NOMO-1 treated with dmso at 0.1 percent for 144 hours (cell line): ENCODE data around the gene SLC29A2.
"Not testable (repeated sequence)": the region's sequence is repeated elsewhere in the genome, so short reads cannot be mapped to it uniquely, and the experiment has no call there.

Source experiments
- DNase-seq: peaks from one replicate; lab custom pipeline; 2025; ENCODE audit not compliant: unreplicated experiment; lab: John Stamatoyannopoulos, UW

SLC29A2 gene

DNA sequence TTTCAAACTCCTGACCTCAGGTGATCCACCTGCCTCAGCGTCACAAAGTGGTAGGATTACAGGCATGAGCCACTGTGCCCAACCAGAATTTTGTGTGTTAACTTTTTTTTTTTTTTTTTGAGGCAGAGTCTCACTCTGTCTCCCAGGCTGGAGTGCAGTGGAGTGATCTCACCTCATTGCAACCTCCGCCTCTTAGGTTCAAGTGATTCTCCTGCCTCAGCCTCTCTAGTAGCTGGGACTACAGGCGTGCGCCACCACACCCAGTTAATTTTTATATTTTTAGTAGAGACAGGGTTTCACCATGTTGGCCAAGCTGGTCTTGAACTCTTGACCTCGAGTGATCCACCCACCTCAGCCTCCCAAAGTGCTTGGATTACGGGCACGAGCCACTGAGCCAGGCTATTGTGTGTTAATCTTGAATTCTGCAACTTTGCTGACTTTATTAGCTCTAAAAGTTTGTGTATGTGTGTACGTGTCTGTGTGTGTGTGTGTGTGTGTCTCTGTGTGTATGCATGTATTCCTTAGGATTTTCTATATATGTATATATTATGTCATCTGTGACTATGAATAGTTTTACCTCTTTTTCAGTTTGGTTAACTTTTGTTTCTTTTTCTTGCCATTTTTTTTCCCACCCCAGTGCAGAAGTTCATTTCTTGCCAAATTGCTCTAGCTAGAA, 20.9 kb downstream of the SLC29A2 start:
- DNase-seq, result not testable (repeated sequence)

DNA sequence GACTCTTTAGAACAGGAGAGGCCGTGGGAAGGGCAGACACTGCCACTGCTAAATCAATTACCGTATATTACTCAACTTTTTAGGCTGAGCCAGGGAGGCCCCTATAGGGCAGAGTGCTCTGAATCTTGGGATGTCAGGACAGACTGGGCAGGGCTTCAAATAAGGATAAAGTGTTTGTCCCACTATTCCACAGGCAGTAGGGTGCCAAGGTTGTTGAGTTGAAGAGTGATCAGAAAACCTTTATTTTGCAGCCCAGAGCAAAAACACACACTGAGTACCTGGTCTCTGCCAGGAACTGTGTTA, 22.5 kb downstream of the SLC29A2 start:
- no peak for DNase-seq

DNA sequence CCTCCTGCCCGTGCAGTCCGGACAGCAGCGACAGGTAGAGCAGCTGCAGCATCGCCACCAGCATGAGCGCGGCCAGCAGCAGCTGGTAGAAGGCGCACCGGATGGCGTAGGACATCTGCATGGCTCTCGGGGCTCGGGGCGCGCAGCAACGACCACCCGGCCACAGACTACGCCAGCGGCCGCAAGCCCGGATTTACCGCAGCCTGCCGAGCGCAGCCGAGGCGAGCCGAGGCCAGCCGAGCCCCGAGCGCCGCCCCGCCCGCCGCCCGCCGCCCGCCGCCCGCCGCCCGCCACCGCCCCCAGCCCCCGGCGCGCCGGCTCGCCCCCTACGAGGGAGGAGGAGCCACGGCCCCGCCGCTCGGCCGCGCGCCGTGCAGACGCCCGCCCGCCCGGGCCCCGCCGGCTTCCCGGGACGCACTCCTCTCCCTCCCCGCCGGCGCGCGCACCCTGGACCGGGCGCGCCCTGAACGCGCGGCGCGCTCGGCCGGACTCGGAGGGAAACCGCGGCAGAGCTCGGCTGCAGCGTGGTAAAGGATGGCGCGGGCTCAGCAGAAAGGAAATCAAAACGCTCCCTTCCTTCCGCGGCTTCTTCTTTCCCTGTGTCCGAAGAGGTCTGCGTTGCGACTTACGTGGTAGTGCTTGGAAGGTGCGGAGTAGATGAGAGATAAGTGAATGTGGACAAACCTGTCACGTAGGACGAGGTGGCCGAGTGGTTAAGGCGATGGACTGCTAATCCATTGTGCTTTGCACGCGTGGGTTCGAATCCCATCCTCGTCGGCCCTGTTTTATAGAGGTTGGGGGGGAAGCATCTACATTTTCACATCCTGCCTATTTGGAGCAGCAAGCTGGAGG, 23.9 kb downstream of the SLC29A2 start, which contains the start of gene B4GAT1:
Gene B4GAT1 (minus strand): TSS at position 205 of the 852 bp plus-strand sequence. CDS start 84 bp downstream, at position 121.
- peak; percentile 65 for DNase-seq

DNA sequence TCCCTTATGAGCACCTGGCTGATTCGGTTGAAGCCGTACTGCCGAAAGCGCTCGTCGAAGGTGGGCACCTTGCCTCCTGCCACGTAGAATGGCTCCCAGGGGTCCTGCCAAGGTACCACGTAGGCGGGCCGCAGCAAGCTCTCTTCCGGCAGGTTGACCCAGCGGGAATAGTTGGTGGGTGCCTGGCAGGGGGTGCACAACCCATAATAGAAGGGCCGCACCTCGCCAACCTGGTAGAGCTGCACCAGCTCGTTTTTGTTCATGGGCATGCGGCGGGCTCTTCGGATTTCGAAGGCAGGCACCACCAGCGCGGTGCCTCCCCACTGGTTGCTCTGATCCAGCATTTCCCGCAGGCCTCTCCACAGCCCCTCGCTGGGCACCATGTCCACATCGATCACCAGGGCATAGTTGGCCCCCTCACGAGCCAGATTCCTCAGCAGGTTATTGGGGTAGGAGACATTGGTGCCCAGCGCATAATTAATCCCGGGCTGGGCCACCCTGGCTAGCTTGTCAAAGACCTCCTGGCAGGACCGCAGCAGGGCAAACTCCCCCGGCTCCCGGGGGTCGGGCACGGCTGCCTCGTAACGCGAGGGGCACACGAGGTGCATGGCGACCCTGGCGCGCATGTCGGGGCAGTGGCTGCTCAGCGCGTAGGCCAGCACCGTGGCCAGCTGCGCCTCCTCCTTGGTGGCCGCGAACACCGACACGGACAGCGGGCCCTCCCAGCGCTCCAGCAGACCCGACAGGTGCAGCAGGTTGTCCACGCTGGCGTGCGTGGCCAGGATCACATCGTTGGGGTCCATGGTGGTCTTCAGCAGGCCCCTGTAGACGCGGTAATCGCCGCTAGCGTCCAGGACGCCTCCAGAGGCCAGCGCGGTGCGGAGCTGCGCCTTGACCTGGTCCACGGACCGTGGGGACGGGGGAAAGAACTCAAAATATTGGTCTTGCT, 24.8 kb downstream of the SLC29A2 start:
- no peak for DNase-seq

DNA sequence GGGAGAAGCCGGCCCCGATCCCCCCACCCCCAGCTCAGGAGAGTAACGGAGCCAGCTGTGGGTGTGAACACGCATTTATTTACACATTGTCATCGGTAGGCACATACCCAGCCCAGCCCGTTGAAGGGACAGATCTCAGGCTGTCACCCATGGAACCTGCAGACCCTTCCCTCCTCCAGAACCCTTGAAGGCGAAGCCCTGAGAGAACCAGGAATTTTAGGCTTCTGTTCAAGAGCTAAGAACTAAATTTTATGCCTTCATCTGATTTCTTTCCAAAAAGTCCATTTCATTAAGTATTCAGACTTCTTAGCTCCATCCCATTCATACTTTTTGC, 26.3 kb downstream of the SLC29A2 start:
- no peak for DNase-seq

DNA sequence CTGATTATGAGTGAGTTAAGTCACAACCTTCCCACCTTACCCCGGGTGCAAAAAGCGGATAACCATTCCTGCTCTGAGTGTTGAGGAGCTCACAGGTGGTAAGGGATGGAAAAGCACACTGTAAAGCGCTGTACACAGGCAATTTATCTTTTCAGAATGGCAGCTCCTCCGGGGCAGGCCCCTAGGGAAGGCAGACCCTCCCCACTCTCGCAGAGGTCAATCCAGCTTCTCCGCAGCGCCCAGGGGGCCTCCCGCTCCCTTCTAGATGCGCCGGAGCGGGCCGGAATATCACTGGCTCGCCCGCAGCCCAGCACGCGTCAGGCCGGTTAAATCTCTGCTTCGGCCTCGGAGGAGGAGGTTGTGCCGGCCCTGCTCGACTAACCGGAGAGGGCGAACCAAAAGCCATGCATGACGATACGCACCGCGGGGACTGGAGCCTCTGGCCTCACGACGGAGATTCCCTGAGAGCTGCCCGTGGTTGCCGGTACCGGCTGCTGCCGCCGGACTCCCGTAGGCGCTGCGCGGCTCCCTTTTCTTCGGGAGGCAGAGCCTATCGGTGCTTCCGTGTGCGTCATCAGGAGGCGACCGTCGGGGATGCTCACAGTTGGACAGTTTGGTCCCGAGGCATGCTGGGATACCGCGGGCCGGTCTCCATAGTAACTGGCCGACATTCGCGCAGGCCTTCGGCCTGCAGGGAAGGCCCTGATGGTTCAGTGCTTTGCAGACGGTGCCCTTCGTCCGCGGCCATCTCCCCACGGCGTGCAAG, 26.8 kb downstream of the SLC29A2 start, which contains the start of gene BRMS1:
Gene BRMS1 (minus strand): TSS at position 555 of the 766 bp plus-strand sequence. CDS start 2,870 bp downstream, outside the sequence.
- DNase-seq, result peak; percentile 85

DNA sequence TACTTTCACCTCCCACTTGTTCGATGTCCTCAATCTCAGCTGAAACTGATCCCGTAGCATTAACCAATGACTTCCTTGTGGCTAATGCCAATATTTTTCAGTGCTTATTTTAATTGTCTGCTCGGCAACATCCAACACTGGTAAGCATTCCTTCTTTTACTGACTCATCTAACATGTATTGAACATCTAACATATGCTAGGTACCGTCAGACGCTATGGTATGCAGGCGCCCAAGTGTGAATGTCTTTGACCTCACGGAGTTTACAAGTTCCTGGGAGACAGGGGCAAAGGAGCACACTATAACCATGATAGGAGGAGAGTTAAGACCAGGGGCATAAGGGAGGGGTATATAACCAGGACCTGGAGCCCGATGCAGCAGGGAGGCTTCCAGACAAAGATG, 28.4 kb downstream of the SLC29A2 start:
- no peak for DNase-seq

DNA sequence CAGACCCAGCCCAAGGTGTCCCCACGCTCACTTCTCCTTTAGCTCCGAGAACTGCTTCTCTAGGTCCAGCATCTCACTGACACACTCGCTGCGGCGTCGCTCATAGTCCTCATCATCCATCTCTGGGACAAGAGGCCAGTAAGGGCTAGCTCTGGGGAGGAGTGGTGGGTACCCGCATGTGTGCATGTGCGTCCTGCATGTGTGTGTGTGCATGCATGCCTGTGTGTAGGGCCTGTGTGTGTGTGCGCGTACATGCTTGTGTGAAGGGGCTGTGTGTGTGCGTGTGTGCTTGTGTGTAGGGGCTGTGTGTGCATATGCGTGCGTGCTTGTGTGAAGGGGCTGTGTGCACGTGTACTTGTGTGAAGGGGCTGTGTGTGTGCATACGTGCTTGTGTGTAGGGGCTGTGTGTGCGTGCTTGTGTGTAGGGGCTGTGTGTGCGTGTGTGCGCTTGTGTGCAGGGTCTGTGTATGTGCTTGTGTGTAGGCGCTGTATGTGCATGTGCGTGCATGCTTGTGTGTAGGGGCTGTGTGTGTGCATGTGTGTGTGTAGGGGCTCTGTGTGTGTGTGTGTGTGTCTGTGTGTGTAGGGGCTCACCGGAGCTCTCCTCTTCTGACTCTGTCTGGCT, 29.9 kb downstream of the SLC29A2 start:
- no peak for DNase-seq

DNA sequence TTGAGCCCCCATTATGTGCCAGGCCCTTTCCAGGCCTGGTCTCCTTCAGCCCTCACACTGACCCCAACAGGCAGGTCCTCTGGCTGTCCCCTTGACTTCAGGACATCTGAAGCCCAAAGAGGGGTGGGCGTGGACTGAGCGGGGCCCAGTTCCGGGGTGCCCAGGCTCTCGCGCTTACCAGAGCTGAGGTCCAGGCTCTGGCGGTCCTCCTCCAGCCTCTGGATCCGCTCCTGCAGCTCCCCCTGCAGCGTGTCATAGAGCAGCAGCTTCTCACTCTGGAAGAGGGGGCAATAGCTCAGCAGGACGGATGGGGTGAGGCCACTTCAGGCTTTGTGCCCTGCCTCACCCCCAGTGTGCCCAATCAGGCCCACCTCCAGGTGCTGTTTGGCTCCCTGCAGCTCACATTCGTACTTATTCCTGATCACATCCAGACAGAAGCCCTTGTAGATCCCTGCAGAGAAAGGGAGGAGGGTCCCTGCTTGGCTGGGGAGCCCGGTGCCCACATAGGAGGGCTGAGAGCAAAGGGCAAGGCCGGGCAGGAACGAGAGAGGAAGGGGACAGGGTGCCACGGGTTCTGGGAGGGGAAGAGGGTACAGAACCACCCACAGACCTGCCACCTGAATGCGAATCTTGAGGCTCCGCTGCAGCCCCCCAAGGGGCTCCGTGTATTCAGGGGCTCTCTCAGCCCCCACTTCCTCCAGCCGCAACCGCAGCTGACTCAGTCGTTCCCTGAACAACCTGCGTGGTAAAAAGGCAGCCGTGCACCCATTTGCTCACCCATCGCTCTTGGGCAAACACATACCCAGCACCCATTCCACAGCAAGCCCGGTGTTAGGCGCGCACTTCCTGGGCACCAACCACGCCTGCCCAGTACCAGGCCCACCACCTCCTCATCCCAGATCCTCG, 30.7 kb downstream of the SLC29A2 start:
- DNase-seq, result no peak

DNA sequence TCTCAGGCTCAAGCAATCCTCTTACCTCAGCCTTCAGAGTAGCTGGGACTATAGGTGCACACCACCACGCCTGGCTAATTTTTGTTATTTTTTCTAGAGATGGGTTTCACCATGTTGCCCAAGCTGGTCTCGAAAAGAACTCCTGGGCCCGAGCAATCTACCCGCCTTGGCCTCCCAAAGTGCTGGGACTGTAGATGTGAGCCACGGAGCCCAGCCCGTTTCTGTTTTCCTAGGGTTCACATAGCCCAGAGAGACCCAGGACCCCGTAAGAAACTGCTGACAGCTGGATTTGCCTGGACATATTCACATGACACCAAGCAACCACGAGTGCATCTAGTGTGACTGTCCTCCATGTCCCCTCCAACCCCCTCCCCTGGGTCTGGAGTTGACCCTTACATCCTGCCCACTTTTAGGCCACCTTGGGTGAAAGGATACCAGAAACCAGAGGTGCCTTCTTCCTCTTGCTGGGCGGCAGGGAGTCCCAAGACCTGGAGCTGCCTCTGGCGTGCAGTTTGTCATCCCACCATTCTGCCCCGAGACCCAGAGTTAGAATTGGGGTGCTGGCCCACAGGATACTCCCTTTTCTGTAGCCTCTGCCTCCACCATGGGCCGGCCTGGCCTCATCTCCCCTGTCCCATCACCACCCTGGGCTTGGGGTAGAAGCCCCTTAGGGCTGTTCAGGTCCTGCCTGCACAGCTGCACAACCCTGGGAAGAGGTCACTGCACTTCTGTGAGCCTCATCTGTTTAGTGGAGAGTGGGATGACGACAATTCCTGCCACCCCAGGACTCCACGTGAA, 31.7 kb downstream of the SLC29A2 start:
- no peak for DNase-seq

DNA sequence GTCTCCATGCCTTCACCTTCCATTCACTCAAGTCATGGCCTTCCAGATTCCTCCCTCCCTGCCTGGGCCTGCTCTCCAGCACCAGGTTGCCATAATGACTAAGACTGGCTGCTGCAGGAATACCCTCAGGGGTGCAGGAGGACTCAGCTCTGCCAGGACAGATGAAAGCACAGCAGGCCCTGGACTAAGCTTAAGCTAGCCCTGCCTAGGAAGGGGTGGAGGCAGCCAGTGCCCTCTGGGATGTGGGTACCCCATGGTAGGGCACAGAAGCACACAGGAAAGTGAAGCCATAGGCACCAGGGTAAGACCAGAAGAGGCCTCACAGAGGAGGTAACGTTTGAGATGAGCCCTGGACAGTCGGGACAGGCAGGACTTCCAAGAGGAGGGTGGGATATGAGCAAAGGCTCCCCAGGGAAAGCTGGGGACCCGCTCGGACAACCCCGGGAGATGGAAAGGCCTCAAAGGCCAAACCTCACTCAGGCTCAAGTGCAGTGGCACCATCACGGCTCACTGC, 32.3 kb downstream of the SLC29A2 start:
- DNase-seq, result no peak

DNA sequence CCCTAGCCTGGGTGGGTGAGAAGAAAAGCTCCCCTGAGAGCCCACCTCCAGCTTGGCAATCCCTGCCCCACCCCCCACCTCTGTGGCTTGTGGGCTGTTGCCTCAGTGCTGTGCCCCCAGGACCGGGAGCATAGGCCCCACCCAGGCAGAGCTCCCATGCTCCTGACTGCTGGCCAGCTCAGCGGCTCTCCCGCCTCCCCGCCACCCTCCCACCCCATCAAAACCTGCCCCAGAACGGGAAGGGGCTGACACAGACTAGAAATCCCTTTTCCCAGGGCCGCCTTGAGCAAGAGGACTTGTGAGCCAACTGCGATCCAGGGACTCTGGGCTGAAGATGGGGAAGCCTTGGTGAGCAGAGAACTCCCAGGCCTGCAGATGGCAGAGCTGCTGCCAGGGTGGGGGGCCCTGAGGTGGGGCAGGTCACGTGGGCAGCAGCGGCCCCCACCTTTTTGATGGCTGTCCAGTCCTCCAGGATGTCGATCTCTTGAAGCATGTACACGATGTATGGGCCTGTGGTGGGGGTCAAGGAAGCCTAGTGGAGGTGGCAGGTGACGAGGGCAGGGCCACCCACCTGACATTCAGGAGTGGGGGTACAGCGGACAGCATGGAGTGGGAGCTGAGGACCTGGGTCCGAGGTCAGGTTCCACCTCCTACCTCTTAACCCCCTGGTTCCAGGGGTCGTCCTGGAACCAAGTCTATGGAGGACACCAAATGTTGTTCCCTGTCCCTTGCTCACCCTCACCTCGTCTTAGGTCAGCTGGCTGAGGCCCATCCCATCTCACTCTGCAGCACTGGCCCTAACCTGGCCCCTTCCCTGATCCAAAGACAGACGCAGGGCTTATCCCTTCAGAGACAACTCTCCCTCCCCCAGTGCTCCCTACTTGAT, 33.0 kb downstream of the SLC29A2 start:
- no peak for DNase-seq

DNA sequence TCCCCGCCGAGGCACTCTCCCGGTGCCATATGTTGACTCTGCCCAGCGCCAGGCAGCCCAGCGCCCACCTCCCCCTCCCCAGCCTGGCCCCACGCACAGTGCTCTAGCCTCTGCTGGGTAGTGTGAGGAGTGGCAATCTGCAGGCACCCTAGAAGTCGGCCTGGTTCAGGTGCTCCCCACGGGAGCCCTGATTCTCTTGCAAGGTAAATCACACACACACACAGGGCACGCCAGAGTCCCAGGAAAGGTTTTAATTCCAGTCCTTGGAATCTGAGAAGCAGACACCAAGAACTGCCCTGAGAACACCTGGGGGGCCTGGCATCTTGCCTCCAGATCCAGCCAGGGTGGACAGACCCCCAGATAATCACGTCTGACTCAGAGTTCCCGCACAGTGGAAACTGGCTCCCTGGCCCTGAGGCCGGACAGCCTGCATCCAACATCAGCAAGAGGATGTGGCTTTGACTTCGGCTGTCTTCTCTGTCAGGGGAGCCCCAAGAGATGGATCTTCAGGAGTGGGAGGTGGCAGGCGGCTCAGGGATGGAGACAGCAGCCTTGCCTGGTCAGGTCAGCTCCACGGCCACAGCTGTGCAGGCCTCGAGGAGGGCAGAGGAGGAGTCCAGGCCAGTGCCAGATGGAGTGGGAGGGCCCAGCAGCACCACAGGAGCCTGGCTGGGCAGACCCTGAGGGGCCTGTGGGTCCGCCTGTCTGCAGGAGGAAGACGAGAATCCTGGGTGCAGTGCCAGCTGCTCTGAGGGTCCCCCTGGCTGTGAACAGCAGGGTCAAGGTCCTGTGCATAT, 34.3 kb downstream of the SLC29A2 start:
- no peak for DNase-seq

DNA sequence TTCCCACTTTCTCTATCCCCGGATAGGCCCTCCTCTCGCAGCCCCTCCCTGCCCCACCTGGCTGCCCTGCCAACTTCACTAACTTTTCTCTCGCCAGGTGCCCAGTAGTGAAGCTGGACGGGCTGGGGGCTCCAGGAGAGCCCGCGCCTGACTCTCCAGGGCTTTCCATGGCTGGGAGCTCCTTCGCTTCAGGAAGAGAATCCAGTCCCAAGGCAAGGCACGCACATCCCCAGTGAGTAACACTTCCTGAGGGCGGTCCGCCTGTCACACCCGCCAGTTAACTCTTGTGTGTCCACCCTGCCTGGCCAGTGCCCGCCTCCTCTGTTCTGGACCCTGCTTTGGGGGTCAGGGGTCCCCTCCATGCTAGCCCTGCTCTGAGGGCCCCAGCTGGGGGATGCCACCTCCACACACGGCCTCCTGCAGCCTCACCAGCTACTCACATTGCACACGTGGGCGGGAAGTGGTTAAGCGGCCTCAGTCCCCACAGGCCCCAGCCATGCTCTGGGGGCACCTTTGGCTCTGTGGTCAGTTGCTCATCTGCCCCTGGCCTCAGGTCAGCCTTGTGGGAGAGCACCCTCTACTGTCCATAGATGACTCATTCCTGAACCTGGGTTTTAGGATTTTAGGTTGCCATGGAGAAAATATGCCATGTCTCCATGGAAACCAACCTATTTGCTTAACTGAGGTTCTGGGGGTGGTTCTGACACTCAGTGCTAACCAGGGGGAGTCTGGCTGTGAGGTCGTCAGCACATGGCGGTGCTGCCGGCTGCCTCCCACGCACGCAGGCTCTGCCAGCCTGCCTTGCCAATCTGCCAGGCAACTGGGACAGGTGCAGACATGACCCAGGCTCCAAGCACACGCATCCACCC, 35.1 kb downstream of the SLC29A2 start, which contains the start of gene RIN1:
Gene RIN1 (minus strand): TSS at position 201 of the 869 bp plus-strand sequence. CDS start 32 bp downstream, at position 169.
- peak; percentile 68 for DNase-seq

DNA sequence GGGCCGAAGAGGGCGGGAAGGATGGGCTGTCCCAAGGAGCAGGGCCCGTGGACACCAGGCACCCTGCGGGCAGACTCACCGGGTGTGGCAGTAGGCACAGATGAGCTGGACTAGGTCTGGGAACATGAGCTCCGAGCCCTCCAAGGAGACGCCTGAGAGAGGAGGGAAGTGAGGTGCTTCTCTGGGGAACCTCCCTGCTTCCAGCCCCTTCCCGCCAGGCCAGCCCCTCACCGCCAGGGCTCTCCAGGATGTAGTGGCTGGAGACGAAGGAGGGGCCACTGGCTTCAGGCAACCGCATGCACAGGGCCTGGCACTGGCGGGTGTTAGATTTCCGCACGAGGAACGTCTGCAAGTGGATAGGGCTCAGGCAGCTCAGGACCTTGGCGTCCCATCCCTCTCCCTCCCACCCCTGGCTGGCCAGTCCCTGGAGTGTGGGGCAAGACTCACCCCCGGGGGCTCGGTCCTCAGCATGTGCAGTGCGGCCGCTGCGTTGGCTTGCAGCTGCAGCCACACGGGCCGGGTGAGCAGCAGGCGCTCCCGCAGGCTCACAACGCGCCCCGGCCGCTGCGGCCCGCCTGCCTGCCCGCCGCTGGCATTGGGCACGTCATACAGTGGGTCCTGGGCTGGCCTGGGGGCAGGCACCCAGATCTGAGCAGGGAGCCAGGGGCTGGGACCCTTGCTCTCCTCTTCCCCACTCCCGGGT, 35.9 kb downstream of the SLC29A2 start:
- DNase-seq, result no peak
